Dermis microvascular lymphatic vessel endothelial cell (primary cell): Measurements from ENCODE around the gene UTRN. TPM values are rescaled to one million over a fixed set of nuclear protein-coding genes. Genes with fewer than 3 reads are reported as not detected.

ENCODE experiments used
- total RNA-seq: library from RNA; depleted of rRNA; stranded (reverse); fragments of >200 nt; gene quantifications from 2 replicates; pipeline ENCODE4 v1.2.1, GENCODE V29; 2014

The UTRN gene
- total RNA-seq, 1 donor from 2014 or later = 500 TPM

Other genes starting within 250 kb of the UTRN start
- gene SF3B5, start 189.8 kb upstream of the UTRN start, total RNA-seq = 81.3 and 90.9 TPM in 2 replicates
- gene STX11, start 134.8 kb upstream of the UTRN start, total RNA-seq = 13.0 and 21.1 TPM in 2 replicates